NOMO-1 (cell line): Measurements from ENCODE around the gene BICC1.
A peak's percentile ranks its signal among the peaks of the same experiment; 100 is the strongest.

Source experiments
- DNase-seq, 2 experiments: peaks; one replicate each; lab custom pipeline; 2025; ENCODE audit not compliant: unreplicated experiment in 2 of 2; lab: John Stamatoyannopoulos, UW

BICC1 gene

GRCh38 chr10:58512491-58513187 is at the start of gene BICC1:
Gene BICC1 (plus strand): TSS chr10:58512872. CDS start chr10:58513144, 272 bp downstream.
- DNase-seq, result no peak

GRCh38 chr10:58464956-58465355 is 47.7 kb upstream of the BICC1 start:
- no peak for DNase-seq

- no peak for DNase-seq
Measured at GRCh38 chr10:58465629-58466028, 47.0 kb upstream of the BICC1 start.

- no peak for DNase-seq
Measured at GRCh38 chr10:58467931-58468635, 44.6 kb upstream of the BICC1 start.

- DNase-seq, result no peak
Measured at GRCh38 chr10:58473976-58474375, 38.7 kb upstream of the BICC1 start.

GRCh38 chr10:58475322-58476277 is 37.1 kb upstream of the BICC1 start:
- DNase-seq, result no peak

GRCh38 chr10:58477122-58477521 is 35.5 kb upstream of the BICC1 start:
- no peak for DNase-seq

GRCh38 chr10:58477902-58478301 is 34.8 kb upstream of the BICC1 start:
- no peak for DNase-seq

- DNase-seq, result no peak
Measured at GRCh38 chr10:58479045-58479444, 33.6 kb upstream of the BICC1 start.

- no peak for DNase-seq
Measured at GRCh38 chr10:58480321-58480720, 32.4 kb upstream of the BICC1 start.

GRCh38 chr10:58481569-58482109 is 31.0 kb upstream of the BICC1 start:
- no peak for DNase-seq

GRCh38 chr10:58486821-58487220 is 25.9 kb upstream of the BICC1 start:
- no peak for DNase-seq

- DNase-seq, result no peak
Measured at GRCh38 chr10:58488921-58489320, 23.8 kb upstream of the BICC1 start.

- DNase-seq, result no peak
Measured at GRCh38 chr10:58502956-58503355, 9.7 kb upstream of the BICC1 start.

GRCh38 chr10:58508316-58508715 is 4.4 kb upstream of the BICC1 start:
- no peak for DNase-seq

- no peak for DNase-seq
Measured at GRCh38 chr10:58511765-58512490, 744 bp upstream of the BICC1 start.

- peak; percentile 35 to 55 for DNase-seq
Measured at GRCh38 chr10:58513188-58514110, 777 bp downstream of the BICC1 start.

- no peak for DNase-seq
Measured at GRCh38 chr10:58514111-58514770, 1.6 kb downstream of the BICC1 start.
